Keratinocyte (primary cell): ENCODE results near the gene TMEM187. TPM values are rescaled to one million over a fixed set of nuclear protein-coding genes. Genes with fewer than 3 reads are reported as not detected.

Experiments
- DNase-seq: peaks from one replicate; pipeline ENCODE4 v3.0.0-alpha.2; 2011; ENCODE audit warnings: low read depth, missing footprints, low spot score
- FAIRE-seq: peaks from 2 replicates; lab custom pipeline; 2011; peaks lifted over from hg19 to GRCh38; lab: Jason Lieb, UNC
- H2AFZ ChIP-seq: 2 replicates; pipeline ENCODE4 v1.6.0; 2012; ENCODE audit warnings: low read length, control low read depth, inconsistent platforms; ENCODE audit not compliant: control insufficient read depth
- H3K27ac ChIP-seq: 2 replicates; pipeline ENCODE4 v1.5.1; 2011; ENCODE audit warnings: low read length; ENCODE audit not compliant: control insufficient read depth, insufficient read depth
- H3K27me3 ChIP-seq: 3 replicates; pipeline ENCODE4 v1.6.0; 2011; ENCODE audit warnings: low read length; ENCODE audit not compliant: control insufficient read depth, insufficient read depth; ENCODE audit errors: extremely low read depth
- H3K36me3 ChIP-seq, 2 experiments: 2 replicates in 1 of 2; 3 replicates in 1 of 2; pipeline ENCODE4 v1.5.1; 2011; ENCODE audit warnings: low read length in 2 of 2, mild to moderate bottlenecking in 1 of 2; ENCODE audit not compliant: control insufficient read depth in 2 of 2, insufficient read depth in 2 of 2; ENCODE audit errors: extremely low read depth in 1 of 2
- H3K4me1 ChIP-seq: 3 replicates; pipeline ENCODE4 v1.5.1; 2011; ENCODE audit warnings: low read length; ENCODE audit not compliant: control insufficient read depth, insufficient read depth; ENCODE audit errors: extremely low read depth
- H3K4me2 ChIP-seq: 3 replicates; pipeline ENCODE4 v1.6.0; 2011; ENCODE audit warnings: low read depth, low read length; ENCODE audit not compliant: control insufficient read depth, insufficient read depth; ENCODE audit errors: extremely low read depth
- H3K4me3 ChIP-seq, 3 experiments: fragments of 200-600 bp in 1 of 3; sonication (generic) in 1 of 3; 2 replicates in 2 of 3; 3 replicates in 1 of 3; pipeline ENCODE4 v1.5.1; 2011 to 2016; ENCODE audit warnings: low read length in 3 of 3, mild to moderate bottlenecking in 3 of 3, control low read depth in 2 of 3, inconsistent platforms in 1 of 3, low read depth in 1 of 3, mixed read lengths in 1 of 3, mixed run types in 1 of 3, moderate library complexity in 1 of 3; ENCODE audit not compliant: control insufficient read depth in 2 of 3, insufficient read depth in 2 of 3; ENCODE audit errors: extremely low read depth in 1 of 3
- H3K79me2 ChIP-seq: 2 replicates; pipeline ENCODE4 v1.6.0; 2012; ENCODE audit warnings: low read length; ENCODE audit not compliant: control insufficient read depth, insufficient read depth
- H3K9ac ChIP-seq: 3 replicates; pipeline ENCODE4 v1.6.0; 2011; ENCODE audit warnings: low read length; ENCODE audit not compliant: control insufficient read depth, insufficient read depth; ENCODE audit errors: extremely low read depth
- H3K9me1 ChIP-seq: 3 replicates; pipeline ENCODE4 v1.6.0; 2011; ENCODE audit warnings: low read length; ENCODE audit not compliant: control insufficient read depth, insufficient read depth; ENCODE audit errors: extremely low read depth
- H3K9me3 ChIP-seq: 2 replicates; pipeline ENCODE4 v1.5.1; 2012; ENCODE audit warnings: low read depth, low read length; ENCODE audit not compliant: control insufficient read depth
- H4K20me1 ChIP-seq: 3 replicates; pipeline ENCODE4 v1.6.0; 2011; ENCODE audit warnings: low read length; ENCODE audit not compliant: control insufficient read depth, insufficient read depth; ENCODE audit errors: extremely low read depth
- EZH2 ChIP-seq: IDR thresholded peaks from one replicate; pipeline ENCODE4 v1.6.1; 2012; ENCODE audit warnings: inconsistent platforms, mild to moderate bottlenecking, low read length, moderate library complexity
- dilution Hi-C: fragments of 300-500 bp; cut with MboI; formaldehyde crosslinking; loops from one replicate; pipeline ENCODE4 v1.7.0; 2020; ENCODE audit warnings: low sequenced_read_pairs; ENCODE audit not compliant: extremely low pct_ligation_motif_present
- polyA plus RNA-seq, 5 experiments: library from polyadenylated mRNA; depleted of rRNA in 3 of 5; stranded (reverse) in 3 of 5; stranded (forward) in 1 of 5; unstranded in 1 of 5; fragments of >200 nt; gene quantifications; 1 replicate in 1 of 5; 2 replicates in 3 of 5; 3 replicates in 1 of 5; pipeline versions ENCODE4 v1.2.1 to v1.2.3, GENCODE V29; 2011 to 2012; ENCODE audit warnings: missing spikeins in 2 of 5, low read depth in 1 of 5, low replicate concordance in 1 of 5
- TF ChIP-seq, protein P1 (sequence below), 3 experiments: IDR thresholded peaks in 1 of 3; conservative IDR thresholded peaks in 1 of 3; optimal IDR thresholded peaks in 1 of 3; 2 replicates in 2 of 3; 3 replicates in 1 of 3; pipeline versions ENCODE3 to v1.5.1; 2011; ENCODE audit warnings: low read length in 3 of 3, mild to moderate bottlenecking in 3 of 3, moderate library complexity in 2 of 3, control low read depth in 1 of 3, inconsistent platforms in 1 of 3; ENCODE audit not compliant: insufficient read depth in 2 of 3; ENCODE audit errors: extremely low read depth in 1 of 3

TMEM187 gene
- polyA plus RNA-seq, 1 donor (not counting 4 experiments of a cell fraction or from before 2014, with no cell fraction given) = 6.6 TPM

GRCh38 chrX:154029439-154029838, 56.9 kb downstream of the TMEM187 start:
- H3K4me1 ChIP-seq = peaks cover 12% of the 10 kb centered on the region
- no peak overlapping the region for H3K4me3 ChIP-seq
- DNase-seq (no peak), FAIRE-seq (no peak)
- H3K36me3 ChIP-seq = peaks cover 2 to 6% of the 10 kb centered on the region in 2 experiments
- H3K27ac ChIP-seq = no peak overlapping the region
- no peak for TF ChIP-seq EZH2
- TF ChIP-seq, protein P1, sequence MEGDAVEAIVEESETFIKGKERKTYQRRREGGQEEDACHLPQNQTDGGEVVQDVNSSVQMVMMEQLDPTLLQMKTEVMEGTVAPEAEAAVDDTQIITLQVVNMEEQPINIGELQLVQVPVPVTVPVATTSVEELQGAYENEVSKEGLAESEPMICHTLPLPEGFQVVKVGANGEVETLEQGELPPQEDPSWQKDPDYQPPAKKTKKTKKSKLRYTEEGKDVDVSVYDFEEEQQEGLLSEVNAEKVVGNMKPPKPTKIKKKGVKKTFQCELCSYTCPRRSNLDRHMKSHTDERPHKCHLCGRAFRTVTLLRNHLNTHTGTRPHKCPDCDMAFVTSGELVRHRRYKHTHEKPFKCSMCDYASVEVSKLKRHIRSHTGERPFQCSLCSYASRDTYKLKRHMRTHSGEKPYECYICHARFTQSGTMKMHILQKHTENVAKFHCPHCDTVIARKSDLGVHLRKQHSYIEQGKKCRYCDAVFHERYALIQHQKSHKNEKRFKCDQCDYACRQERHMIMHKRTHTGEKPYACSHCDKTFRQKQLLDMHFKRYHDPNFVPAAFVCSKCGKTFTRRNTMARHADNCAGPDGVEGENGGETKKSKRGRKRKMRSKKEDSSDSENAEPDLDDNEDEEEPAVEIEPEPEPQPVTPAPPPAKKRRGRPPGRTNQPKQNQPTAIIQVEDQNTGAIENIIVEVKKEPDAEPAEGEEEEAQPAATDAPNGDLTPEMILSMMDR (optimal IDR thresholded peaks at IDR 0.05 in 1 of 3, IDR thresholded peaks at IDR 0.05 in 1 of 3, conservative IDR thresholded peaks at IDR 0.05 in 1 of 3; ENCODE audit: extremely low read depth in 1 of 3, insufficient read depth in 2 of 3, low read length in 3 of 3) = no peak
- H3K9me1 ChIP-seq = no peaks in the 10 kb centered on the region
- H3K4me2 ChIP-seq = no peak overlapping the region
- H3K79me2 ChIP-seq = no peaks in the 10 kb centered on the region
- H3K27me3 ChIP-seq = no peaks in the 10 kb centered on the region
- H2AFZ ChIP-seq = no peak overlapping the region
- no peaks in the 10 kb centered on the region for H3K9me3 ChIP-seq
- H4K20me1 ChIP-seq = no peaks in the 10 kb centered on the region
- dilution Hi-C loops = no loop called here
- no peak overlapping the region for H3K9ac ChIP-seq

GRCh38 chrX:154030266-154030665, 57.7 kb downstream of the TMEM187 start:
- Histone ChIP-seq H3K36me3 (peaks cover 2 to 6% of the 10 kb centered on the region in 2 experiments), H3K27me3 (no peaks in the 10 kb centered on the region), H3K4me1 (peaks cover 6% of the 10 kb centered on the region), H4K20me1 (no peaks in the 10 kb centered on the region), H3K4me2 (no peak overlapping the region), H3K27ac (no peak overlapping the region), H3K4me3 (no peak overlapping the region), H3K9me1 (no peaks in the 10 kb centered on the region), H3K79me2 (no peaks in the 10 kb centered on the region), H3K9ac (no peak overlapping the region), H3K9me3 (no peaks in the 10 kb centered on the region), H2AFZ (no peak overlapping the region)
- FAIRE-seq (no peak), DNase-seq (no peak)
- TF ChIP-seq, protein P1 (optimal IDR thresholded peaks at IDR 0.05 in 1 of 3, IDR thresholded peaks at IDR 0.05 in 1 of 3, conservative IDR thresholded peaks at IDR 0.05 in 1 of 3; ENCODE audit: extremely low read depth in 1 of 3, insufficient read depth in 2 of 3, low read length in 3 of 3) = no peak
- no peak for TF ChIP-seq EZH2
- dilution Hi-C loops = no loop called here
